Measurements from ENCODE around the gene MAN2A2. TPM values are rescaled to one million over a fixed set of nuclear protein-coding genes. Genes with fewer than 3 reads are reported as not detected.
A peak's percentile ranks its signal among the peaks of the same experiment; 100 is the strongest.

MAN2A2 gene
- total and polyA plus RNA-seq, 9 of the 15 experiments (the other 6 are each of a cell fraction or from before 2014, with no cell fraction given): 7.3 to 151 (median 43.4) TPM

DNA sequence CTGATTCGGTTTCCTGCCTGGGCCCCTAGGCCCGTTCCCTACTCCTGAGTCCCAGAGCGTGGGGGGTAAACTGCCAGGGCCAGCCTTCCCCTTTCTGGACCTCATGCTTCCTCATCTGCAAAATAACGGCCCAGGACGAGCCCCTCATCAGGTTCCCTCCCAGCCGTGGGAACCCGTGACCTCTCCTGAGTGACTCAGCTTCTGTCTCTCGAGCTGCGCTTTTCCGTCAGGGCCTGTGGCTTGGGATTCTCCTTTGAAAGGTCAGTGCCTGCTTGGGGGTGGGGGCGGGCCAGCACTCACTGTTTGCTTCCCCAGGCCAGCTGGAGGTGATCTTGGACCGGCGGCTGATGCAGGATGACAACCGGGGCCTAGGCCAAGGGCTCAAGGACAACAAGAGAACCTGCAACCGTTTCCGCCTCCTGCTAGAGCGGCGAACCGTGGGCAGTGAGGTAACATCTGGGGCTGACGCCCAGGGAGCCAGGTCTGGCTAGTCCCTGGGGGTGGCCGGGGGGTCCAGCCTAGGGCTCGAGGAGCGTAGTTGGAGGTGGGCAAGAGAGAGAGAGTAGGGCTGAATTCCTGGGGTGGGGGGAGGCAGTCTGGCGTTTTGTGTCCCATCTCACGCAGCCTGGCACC is 12.8 kb downstream of the MAN2A2 start (continued):
- TF ChIP-seq MEF2D (tag; conservative IDR thresholded peaks at IDR 0.05; ENCODE audit: low read depth) (no peak), ZNF121 (CRISPR knock-in tag; conservative IDR thresholded peaks at IDR 0.05) (no peak), HNRNPLL (IDR thresholded peaks at IDR 0.05; ENCODE audit: low read depth, low read length, poor library complexity, severe bottlenecking) (no peak), TAL1 (IDR thresholded peaks at IDR 0.05) (0 out of 2 replicates have a peak, but pooled peaks have one; percentile 7), NELFE (IDR thresholded peaks at IDR 0.05; ENCODE audit: insufficient read depth, insufficient read length) (no peak), ZNF780A (CRISPR knock-in tag; IDR thresholded peaks at IDR 0.05) (no peak), ZNF212 (CRISPR knock-in tag; IDR thresholded peaks at IDR 0.05) (no peak), BRF1 (IDR thresholded peaks at IDR 0.05; ENCODE audit: borderline replicate concordance, extremely low read depth, insufficient read length) (no peak), ELF2 (CRISPR knock-in tag; IDR thresholded peaks at IDR 0.05) (no peak), EP400 (IDR thresholded peaks at IDR 0.05) (no peak; the same call in none of the 2 replicates), ZBTB34 (CRISPR knock-in tag; IDR thresholded peaks at IDR 0.05) (no peak), FIP1L1 (IDR thresholded peaks at IDR 0.05; ENCODE audit: low read depth, low read length, poor library complexity, severe bottlenecking) (no peak), TAF1 (IDR thresholded peaks at IDR 0.05; ENCODE audit: control insufficient read depth, extremely low read depth, insufficient read depth, low read length, severe bottlenecking) (no peak), GTF2A2 (tag; IDR thresholded peaks at IDR 0.05) (no peak), DEAF1 (CRISPR knock-in tag; IDR thresholded peaks at IDR 0.05) (no peak), HSF4 (CRISPR knock-in tag; IDR thresholded peaks at IDR 0.05; ENCODE audit: borderline replicate concordance) (no peak), POLR2A (conservative IDR thresholded peaks at IDR 0.05) (no peak), EWSR1 (IDR thresholded peaks at IDR 0.05; ENCODE audit: borderline replicate concordance, low read depth, partially characterized antibody) (no peak)
- TF ChIP-seq, protein P1, sequence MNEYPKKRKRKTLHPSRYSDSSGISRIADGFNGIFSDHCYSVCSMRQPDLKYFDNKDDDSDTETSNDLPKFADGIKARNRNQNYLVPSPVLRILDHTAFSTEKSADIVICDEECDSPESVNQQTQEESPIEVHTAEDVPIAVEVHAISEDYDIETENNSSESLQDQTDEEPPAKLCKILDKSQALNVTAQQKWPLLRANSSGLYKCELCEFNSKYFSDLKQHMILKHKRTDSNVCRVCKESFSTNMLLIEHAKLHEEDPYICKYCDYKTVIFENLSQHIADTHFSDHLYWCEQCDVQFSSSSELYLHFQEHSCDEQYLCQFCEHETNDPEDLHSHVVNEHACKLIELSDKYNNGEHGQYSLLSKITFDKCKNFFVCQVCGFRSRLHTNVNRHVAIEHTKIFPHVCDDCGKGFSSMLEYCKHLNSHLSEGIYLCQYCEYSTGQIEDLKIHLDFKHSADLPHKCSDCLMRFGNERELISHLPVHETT (CRISPR knock-in tag; conservative IDR thresholded peaks at IDR 0.05 in 1 of 2, IDR thresholded peaks at IDR 0.05 in 1 of 2): peak in 1 of 2 experiments; percentile 66; a peak in 2 of 4 replicates
- TF ChIP-seq, protein P2, sequence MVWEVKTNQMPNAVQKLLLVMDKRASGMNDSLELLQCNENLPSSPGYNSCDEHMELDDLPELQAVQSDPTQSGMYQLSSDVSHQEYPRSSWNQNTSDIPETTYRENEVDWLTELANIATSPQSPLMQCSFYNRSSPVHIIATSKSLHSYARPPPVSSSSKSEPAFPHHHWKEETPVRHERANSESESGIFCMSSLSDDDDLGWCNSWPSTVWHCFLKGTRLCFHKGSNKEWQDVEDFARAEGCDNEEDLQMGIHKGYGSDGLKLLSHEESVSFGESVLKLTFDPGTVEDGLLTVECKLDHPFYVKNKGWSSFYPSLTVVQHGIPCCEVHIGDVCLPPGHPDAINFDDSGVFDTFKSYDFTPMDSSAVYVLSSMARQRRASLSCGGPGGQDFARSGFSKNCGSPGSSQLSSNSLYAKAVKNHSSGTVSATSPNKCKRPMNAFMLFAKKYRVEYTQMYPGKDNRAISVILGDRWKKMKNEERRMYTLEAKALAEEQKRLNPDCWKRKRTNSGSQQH (CRISPR knock-in tag; IDR thresholded peaks at IDR 0.05): no peak
